ENCODE results near the gene BUD31.

Gene BUD31

DNA sequence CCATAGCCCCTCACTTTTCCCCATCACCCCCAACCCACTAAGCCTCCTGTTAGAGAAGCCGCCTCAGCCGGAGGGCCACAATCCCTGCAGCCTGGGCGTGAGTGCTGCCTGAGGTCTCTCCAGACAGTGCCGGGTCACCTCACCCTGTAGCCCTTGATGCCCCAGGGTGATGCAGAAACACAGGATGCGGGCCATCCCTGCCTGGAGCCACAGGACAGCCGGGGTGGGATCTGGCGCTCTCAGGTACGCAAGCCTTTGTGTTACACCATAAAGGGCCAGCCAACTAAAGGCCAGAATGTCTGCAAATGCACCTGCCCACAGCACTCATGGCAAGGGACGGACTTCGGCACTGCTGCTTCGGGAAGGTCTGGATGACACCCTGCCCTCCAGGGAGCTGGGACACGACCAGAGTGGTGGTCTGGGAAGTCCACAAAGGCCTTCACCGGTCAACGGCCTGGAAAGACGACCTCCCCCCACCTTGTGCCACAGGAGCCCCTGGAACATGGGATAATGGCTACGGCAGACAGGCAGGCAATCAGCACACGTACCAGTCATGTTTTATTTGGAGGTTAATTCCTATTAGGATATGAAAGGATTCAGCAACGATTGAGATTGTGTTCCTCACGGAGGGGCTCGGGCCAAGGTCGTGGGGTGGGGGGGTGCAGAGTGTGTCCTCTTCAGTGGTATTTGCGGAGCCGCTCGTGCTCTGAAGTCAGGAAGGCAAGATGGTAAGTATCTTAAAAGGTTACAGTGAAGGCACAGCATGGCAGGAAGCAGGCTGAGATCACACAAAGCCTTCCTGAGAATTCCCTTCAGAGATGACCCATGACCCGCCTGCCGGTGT lies 49.1 kb downstream of the BUD31 start:
- Histone ChIP-seq H3K36me3 (ENCODE audit: control insufficient read depth in 2 of 2, insufficient read depth in 1 of 2, low read length in 2 of 2) (peaks cover 11 to 87% of the 10 kb centered on the region in 2 experiments; a peak in 2 of 3 replicates), H3K27ac (ENCODE audit: extremely low read depth, low read depth, low read length) (no peak overlapping the region; the same call in 1 of the 2 replicates), H3K4me1 (ENCODE audit: control insufficient read depth, insufficient read depth, low read length) (no peaks in the 10 kb centered on the region), H3K9me3 (ENCODE audit: control insufficient read depth, insufficient read depth, low read depth, low read length) (no peaks in the 10 kb centered on the region), H3K4me3 (ENCODE audit: low read depth, low read length) (no peak overlapping the region)
- TF ChIP-seq, protein P1, sequence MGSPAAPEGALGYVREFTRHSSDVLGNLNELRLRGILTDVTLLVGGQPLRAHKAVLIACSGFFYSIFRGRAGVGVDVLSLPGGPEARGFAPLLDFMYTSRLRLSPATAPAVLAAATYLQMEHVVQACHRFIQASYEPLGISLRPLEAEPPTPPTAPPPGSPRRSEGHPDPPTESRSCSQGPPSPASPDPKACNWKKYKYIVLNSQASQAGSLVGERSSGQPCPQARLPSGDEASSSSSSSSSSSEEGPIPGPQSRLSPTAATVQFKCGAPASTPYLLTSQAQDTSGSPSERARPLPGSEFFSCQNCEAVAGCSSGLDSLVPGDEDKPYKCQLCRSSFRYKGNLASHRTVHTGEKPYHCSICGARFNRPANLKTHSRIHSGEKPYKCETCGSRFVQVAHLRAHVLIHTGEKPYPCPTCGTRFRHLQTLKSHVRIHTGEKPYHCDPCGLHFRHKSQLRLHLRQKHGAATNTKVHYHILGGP (tag by site-specific recombination; IDR thresholded peaks at IDR 0.05), result no peak
- TF ChIP-seq ZNF184 (tag by site-specific recombination; IDR thresholded peaks at IDR 0.05), result no peak
- no peak for TF ChIP-seq ZNF133 (tag by site-specific recombination; IDR thresholded peaks at IDR 0.05)
- TF ChIP-seq, protein P2, sequence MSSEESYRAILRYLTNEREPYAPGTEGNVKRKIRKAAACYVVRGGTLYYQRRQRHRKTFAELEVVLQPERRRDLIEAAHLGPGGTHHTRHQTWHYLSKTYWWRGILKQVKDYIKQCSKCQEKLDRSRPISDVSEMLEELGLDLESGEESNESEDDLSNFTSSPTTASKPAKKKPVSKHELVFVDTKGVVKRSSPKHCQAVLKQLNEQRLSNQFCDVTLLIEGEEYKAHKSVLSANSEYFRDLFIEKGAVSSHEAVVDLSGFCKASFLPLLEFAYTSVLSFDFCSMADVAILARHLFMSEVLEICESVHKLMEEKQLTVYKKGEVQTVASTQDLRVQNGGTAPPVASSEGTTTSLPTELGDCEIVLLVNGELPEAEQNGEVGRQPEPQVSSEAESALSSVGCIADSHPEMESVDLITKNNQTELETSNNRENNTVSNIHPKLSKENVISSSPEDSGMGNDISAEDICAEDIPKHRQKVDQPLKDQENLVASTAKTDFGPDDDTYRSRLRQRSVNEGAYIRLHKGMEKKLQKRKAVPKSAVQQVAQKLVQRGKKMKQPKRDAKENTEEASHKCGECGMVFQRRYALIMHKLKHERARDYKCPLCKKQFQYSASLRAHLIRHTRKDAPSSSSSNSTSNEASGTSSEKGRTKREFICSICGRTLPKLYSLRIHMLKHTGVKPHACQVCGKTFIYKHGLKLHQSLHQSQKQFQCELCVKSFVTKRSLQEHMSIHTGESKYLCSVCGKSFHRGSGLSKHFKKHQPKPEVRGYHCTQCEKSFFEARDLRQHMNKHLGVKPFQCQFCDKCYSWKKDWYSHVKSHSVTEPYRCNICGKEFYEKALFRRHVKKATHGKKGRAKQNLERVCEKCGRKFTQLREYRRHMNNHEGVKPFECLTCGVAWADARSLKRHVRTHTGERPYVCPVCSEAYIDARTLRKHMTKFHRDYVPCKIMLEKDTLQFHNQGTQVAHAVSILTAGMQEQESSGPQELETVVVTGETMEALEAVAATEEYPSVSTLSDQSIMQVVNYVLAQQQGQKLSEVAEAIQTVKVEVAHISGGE (tag by site-specific recombination; conservative IDR thresholded peaks at IDR 0.05; ENCODE audit: low read depth), result no peak
- TF ChIP-seq, protein P3, sequence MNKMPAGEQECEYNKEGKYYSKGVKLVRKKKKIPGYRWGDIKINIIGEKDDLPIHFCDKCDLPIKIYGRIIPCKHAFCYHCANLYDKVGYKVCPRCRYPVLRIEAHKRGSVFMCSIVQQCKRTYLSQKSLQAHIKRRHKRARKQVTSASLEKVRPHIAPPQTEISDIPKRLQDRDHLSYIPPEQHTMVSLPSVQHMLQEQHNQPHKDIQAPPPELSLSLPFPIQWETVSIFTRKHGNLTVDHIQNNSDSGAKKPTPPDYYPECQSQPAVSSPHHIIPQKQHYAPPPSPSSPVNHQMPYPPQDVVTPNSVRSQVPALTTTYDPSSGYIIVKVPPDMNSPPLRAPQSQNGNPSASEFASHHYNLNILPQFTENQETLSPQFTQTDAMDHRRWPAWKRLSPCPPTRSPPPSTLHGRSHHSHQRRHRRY (tag by site-specific recombination; IDR thresholded peaks at IDR 0.05), result no peak
- TF ChIP-seq ZNF596 (tag by site-specific recombination; IDR thresholded peaks at IDR 0.05), result no peak
- TF ChIP-seq ZNF132 (tag by site-specific recombination; IDR thresholded peaks at IDR 0.05; ENCODE audit: borderline replicate concordance), result no peak
- no peak for TF ChIP-seq ZXDB (tag by site-specific recombination; IDR thresholded peaks at IDR 0.05)
- TF ChIP-seq, protein P4, sequence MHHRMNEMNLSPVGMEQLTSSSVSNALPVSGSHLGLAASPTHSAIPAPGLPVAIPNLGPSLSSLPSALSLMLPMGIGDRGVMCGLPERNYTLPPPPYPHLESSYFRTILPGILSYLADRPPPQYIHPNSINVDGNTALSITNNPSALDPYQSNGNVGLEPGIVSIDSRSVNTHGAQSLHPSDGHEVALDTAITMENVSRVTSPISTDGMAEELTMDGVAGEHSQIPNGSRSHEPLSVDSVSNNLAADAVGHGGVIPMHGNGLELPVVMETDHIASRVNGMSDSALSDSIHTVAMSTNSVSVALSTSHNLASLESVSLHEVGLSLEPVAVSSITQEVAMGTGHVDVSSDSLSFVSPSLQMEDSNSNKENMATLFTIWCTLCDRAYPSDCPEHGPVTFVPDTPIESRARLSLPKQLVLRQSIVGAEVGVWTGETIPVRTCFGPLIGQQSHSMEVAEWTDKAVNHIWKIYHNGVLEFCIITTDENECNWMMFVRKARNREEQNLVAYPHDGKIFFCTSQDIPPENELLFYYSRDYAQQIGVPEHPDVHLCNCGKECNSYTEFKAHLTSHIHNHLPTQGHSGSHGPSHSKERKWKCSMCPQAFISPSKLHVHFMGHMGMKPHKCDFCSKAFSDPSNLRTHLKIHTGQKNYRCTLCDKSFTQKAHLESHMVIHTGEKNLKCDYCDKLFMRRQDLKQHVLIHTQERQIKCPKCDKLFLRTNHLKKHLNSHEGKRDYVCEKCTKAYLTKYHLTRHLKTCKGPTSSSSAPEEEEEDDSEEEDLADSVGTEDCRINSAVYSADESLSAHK (tag by site-specific recombination; IDR thresholded peaks at IDR 0.05), result no peak
- TF ChIP-seq ZEB2 (tag by site-specific recombination; IDR thresholded peaks at IDR 0.05), result no peak
- ChIA-PET POLR2A (interaction anchor here (1.5 kb wide), 1 partner anchor 19 kb away, joined by 4 read pairs; the partner anchor contains the start of genes CPSF4 and PTCD1), CTCF (no interaction called here)

DNA sequence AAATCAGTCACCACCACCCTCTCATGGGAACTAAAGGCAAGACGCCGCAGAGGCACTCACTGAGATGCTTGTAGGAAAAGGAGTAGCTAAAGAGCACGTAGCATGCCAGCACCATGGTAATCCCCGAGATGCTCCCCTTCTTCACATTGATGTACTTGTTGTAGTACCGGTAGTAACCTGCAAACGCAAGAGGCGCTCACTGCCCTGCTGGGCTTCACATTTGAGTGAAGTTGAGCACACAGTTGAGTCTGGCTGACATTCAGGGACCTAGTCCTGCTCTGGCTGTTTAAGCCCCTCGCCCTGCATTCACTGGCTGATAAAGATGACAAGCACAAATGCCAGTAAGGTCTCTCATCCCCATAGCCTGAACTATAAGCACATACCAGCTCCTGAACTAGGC lies 50.3 kb downstream of the BUD31 start:
- CTCF ChIA-PET, result interaction anchor here (0.7 to 1.5 kb wide), 2 partner anchors 9 to 157 kb away, joined by 3 read pairs; no protein-coding TSS in a partner anchor
- TF ChIP-seq KLF8 (tag by site-specific recombination; IDR thresholded peaks at IDR 0.05), result no peak
- TF ChIP-seq ZNF394 (tag by site-specific recombination; IDR thresholded peaks at IDR 0.05; ENCODE audit: borderline replicate concordance), result peak; percentile 75; the same call in 1 of the 2 replicates
- peak; percentile 94; the same call in 1 of the 2 replicates for TF ChIP-seq TRIM28 (IDR thresholded peaks at IDR 0.05; ENCODE audit: borderline replicate concordance, low read length)
- peak; percentile 73 for TF ChIP-seq MZF1 (tag by site-specific recombination; IDR thresholded peaks at IDR 0.05; ENCODE audit: borderline replicate concordance)
- TF ChIP-seq, protein P5, sequence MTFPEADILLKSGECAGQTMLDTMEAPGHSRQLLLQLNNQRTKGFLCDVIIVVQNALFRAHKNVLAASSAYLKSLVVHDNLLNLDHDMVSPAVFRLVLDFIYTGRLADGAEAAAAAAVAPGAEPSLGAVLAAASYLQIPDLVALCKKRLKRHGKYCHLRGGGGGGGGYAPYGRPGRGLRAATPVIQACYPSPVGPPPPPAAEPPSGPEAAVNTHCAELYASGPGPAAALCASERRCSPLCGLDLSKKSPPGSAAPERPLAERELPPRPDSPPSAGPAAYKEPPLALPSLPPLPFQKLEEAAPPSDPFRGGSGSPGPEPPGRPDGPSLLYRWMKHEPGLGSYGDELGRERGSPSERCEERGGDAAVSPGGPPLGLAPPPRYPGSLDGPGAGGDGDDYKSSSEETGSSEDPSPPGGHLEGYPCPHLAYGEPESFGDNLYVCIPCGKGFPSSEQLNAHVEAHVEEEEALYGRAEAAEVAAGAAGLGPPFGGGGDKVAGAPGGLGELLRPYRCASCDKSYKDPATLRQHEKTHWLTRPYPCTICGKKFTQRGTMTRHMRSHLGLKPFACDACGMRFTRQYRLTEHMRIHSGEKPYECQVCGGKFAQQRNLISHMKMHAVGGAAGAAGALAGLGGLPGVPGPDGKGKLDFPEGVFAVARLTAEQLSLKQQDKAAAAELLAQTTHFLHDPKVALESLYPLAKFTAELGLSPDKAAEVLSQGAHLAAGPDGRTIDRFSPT (tag by site-specific recombination; IDR thresholded peaks at IDR 0.05), result no peak
- Histone ChIP-seq H3K27ac (ENCODE audit: extremely low read depth, low read depth, low read length) (no peak overlapping the region), H3K36me3 (ENCODE audit: control insufficient read depth in 2 of 2, insufficient read depth in 1 of 2, low read length in 2 of 2) (peaks cover 19 to 82% of the 10 kb centered on the region in 2 experiments), H3K4me1 (ENCODE audit: control insufficient read depth, insufficient read depth, low read length) (no peaks in the 10 kb centered on the region), H3K9me3 (ENCODE audit: control insufficient read depth, insufficient read depth, low read depth, low read length) (no peaks in the 10 kb centered on the region), H3K4me3 (ENCODE audit: low read depth, low read length) (no peak overlapping the region)
- POLR2A ChIA-PET, result interaction anchor here (0.6 kb wide), 1 partner anchor 12 kb away, joined by 3 read pairs; no protein-coding TSS in a partner anchor

All from HEK293 (cell line).